Measurements from ENCODE around the gene PPP1R13L. TPM values are rescaled to one million over a fixed set of nuclear protein-coding genes. Genes with fewer than 3 reads are reported as not detected.
A peak's percentile ranks its signal among the peaks of the same experiment; 100 is the strongest.

Gene PPP1R13L
- total and polyA plus RNA-seq, 10 donors = 3.9 to 18.1 (median 12.1) TPM

DNA sequence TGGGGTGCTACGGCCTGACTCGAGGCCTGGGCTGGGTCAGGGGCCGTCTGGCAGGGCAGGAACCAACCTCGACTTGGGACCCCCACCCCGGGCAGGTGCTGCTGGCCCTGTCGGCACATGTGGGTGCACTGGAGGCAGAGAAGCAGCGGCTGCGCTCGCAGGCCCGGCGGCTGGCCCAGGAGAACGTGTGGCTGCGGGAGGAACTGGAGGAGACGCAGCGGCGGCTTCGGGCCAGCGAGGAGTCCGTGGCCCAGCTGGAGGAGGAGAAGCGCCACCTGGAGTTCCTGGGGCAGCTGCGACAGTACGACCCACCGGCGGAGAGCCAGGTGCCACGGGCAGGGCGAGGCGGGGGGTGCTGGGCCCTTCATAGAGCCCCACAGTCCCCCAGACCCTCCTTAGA is 58.4 kb downstream of the PPP1R13L start:
- H3K27me3 ChIP-seq (replicated peaks in 1 of 7) = peaks cover 0 to 59% (median 9%) of the 10 kb centered on the region in 7 donors
- no peaks in the 10 kb centered on the region for H3K9me3 ChIP-seq
- no peak overlapping the region for H3K4me3 ChIP-seq
- no peaks in the 10 kb centered on the region for H3K4me1 ChIP-seq
- WGBS, 5 donors = 31 to 44% (median 37%) methylated on average over 22 to 27 of the region's 27 CpGs
- intact Hi-C loops (cut with DNase I; ENCODE audit: low total_unique reads) = no loop called here
- no peak for DNase-seq
- TF ChIP-seq POLR2AphosphoS5 (IDR thresholded peaks at IDR 0.05) = peak in 1 of 3 donors; percentile 8
- TF ChIP-seq, protein P1, sequence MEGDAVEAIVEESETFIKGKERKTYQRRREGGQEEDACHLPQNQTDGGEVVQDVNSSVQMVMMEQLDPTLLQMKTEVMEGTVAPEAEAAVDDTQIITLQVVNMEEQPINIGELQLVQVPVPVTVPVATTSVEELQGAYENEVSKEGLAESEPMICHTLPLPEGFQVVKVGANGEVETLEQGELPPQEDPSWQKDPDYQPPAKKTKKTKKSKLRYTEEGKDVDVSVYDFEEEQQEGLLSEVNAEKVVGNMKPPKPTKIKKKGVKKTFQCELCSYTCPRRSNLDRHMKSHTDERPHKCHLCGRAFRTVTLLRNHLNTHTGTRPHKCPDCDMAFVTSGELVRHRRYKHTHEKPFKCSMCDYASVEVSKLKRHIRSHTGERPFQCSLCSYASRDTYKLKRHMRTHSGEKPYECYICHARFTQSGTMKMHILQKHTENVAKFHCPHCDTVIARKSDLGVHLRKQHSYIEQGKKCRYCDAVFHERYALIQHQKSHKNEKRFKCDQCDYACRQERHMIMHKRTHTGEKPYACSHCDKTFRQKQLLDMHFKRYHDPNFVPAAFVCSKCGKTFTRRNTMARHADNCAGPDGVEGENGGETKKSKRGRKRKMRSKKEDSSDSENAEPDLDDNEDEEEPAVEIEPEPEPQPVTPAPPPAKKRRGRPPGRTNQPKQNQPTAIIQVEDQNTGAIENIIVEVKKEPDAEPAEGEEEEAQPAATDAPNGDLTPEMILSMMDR (IDR thresholded peaks at IDR 0.05 in 8 of 11, conservative IDR thresholded peaks at IDR 0.05 in 3 of 11) = no peak
- no peak overlapping the region for H3K27ac ChIP-seq
- H3K36me3 ChIP-seq = peaks cover 0 to 15% (median 8%) of the 10 kb centered on the region in 6 donors

DNA sequence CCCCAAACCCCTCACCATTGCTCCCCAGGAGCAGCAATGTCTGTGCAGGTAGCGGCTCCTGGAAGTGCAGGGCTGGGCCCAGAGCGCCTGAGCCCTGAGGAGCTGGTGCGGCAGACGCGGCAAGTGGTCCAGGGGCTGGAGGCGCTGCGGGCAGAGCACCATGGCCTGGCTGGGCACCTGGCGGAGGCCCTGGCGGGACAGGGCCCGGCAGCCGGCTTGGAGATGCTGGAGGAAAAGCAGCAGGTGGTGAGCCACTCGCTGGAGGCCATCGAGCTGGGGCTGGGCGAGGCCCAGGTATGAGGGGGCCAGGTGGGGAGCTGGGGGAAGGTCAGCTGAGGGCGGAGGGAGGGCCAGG is 59.4 kb downstream of the PPP1R13L start:
- Histone ChIP-seq H3K4me3 (no peak overlapping the region), H3K27ac (no peak overlapping the region), H3K27me3 (replicated peaks in 1 of 7) (peaks cover 0 to 69% (median 13%) of the 10 kb centered on the region in 7 donors), H3K36me3 (peaks cover 0 to 6% (median 0%) of the 10 kb centered on the region in 6 donors), H3K9me3 (no peaks in the 10 kb centered on the region), H3K4me1 (peaks cover 0 to 6% (median 5%) of the 10 kb centered on the region in 6 donors)
- intact Hi-C loops (cut with DNase I; ENCODE audit: low total_unique reads) = no loop called here
- DNase-seq = no peak
- TF ChIP-seq POLR2AphosphoS5 (IDR thresholded peaks at IDR 0.05) (no peak), POLR2A (IDR thresholded peaks at IDR 0.05) (no peak)
- TF ChIP-seq, protein P1 (IDR thresholded peaks at IDR 0.05 in 8 of 11, conservative IDR thresholded peaks at IDR 0.05 in 3 of 11) = no peak
- WGBS, 5 donors = 81 to 91% (median 88%) methylated on average over 6 to 15 of the region's 15 CpGs

DNA sequence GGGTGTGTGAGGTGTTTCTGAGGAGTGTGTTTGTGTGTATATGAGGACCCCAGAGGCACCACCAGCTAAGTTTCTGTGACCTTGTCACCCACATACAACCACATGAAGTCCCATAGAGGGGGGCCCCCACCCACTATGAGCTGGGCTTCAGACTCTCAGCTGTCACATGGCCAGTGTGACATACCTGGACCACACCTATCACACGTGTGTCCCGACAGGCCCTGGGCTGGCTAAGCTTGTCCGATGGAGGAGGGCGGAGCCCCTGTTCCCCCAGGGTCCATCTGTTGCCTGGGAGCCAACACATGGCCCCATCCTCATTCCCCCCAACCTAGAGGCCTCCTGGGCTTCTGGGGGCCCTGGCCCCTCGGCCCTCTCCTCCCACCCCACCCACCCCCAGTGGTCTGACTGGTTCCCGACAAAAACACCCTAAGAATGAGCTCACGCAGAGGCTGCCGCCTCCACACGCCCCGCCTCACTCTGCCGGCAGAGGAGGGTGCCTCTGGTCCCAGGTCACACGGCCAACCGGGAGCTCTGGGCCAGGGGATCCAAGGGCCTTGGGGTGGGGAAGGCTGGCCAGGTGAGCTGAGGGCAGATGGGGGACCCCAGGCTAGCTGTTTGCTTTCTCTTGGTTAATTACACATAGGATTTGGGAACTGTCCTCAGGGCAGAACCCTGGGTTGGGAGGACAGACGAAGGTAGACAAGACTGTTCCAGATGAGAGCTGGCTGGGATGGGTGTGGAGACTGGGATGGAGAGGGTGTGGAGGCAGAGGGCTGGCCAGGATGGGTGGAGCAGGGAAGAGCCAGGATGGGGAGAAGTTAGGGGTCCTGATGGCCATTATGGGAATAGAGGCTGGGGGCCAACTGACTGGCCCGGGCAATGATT is 60.0 kb downstream of the PPP1R13L start:
- TF ChIP-seq, protein P1 (IDR thresholded peaks at IDR 0.05 in 8 of 11, conservative IDR thresholded peaks at IDR 0.05 in 3 of 11) = no peak
- TF ChIP-seq POLR2AphosphoS5 (IDR thresholded peaks at IDR 0.05) = no peak
- no peak for TF ChIP-seq POLR2A (IDR thresholded peaks at IDR 0.05)
- DNase-seq = no peak
- Histone ChIP-seq H3K27me3 (replicated peaks in 1 of 7) (peaks cover 0 to 75% (median 20%) of the 10 kb centered on the region in 7 donors), H3K4me1 (peaks cover 0 to 11% (median 7%) of the 10 kb centered on the region in 6 donors), H3K27ac (no peak overlapping the region), H3K9me3 (no peaks in the 10 kb centered on the region), H3K4me3 (no peak overlapping the region), H3K36me3 (no peaks in the 10 kb centered on the region)
- intact Hi-C loops (cut with DNase I; ENCODE audit: low total_unique reads) = no loop called here
- 58 to 70% (median 62%) methylated on average over 9 to 15 of the region's 15 CpGs for WGBS, 5 donors

DNA sequence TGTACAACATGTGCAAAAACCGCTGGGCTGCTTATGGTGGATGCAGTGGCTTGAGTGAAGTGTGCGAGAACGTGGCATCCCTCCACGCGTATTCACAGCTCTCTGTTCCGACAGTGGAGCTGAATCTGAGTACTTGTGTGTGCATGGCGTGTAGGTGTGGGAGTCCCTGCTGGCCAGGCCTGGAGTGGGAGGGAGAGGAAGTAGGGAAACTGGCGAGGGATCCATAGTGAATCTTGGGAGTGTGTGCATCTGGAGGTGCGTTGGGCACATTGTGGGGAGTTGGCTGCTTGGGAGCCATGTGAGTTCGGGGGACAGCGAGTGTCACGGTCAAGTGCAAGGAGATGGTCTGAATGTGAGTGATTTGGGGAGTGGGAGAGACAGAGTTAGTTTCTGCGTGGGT is 62.0 kb downstream of the PPP1R13L start:
- no peak overlapping the region for H3K27ac ChIP-seq
- intact Hi-C loops (cut with DNase I; ENCODE audit: low total_unique reads) = no loop called here
- 70 to 77% (median 75%) methylated on average over 13 of the region's 13 CpGs for WGBS, 5 donors

More for the DNA sequence above, 62.0 kb downstream of the PPP1R13L start:
- TF ChIP-seq, protein P1 (IDR thresholded peaks at IDR 0.05 in 8 of 11, conservative IDR thresholded peaks at IDR 0.05 in 3 of 11) = no peak
- no peak for TF ChIP-seq POLR2A (IDR thresholded peaks at IDR 0.05)
- Histone ChIP-seq H3K36me3 (no peaks in the 10 kb centered on the region), H3K9me3 (no peaks in the 10 kb centered on the region), H3K4me3 (no peak overlapping the region), H3K4me1 (peaks cover 0 to 18% (median 10%) of the 10 kb centered on the region in 6 donors), H3K27me3 (replicated peaks in 1 of 7) (peaks cover 0 to 91% (median 31%) of the 10 kb centered on the region in 7 donors)
- no peak for DNase-seq

Measured in spleen (tissue), 11 donors.